GM23338 (cell line): Measurements from ENCODE around the gene ABI3. TPM values are rescaled to one million over a fixed set of nuclear protein-coding genes. Genes with fewer than 3 reads are reported as not detected.

Experiments
- ATAC-seq: fragments of 200-7000 bp; cut with Tn5 transposase; 3 replicates; pipeline ENCODE4 v1.9.1; 2020
- DNase-seq: peaks from one replicate; pipeline ENCODE4 v3.0.0-alpha.2; 2015; ENCODE audit warnings: low spot score
- H2AFZ ChIP-seq: fragments of 200-600 bp; sonication (generic); 2 replicates; pipeline ENCODE4 v1.8.0; 2016; ENCODE audit warnings: antibody characterized with exemption, mild to moderate bottlenecking, moderate library complexity
- H3F3A ChIP-seq: fragments of 200-600 bp; sonication (generic); replicated peaks from 2 replicates; pipeline ENCODE4 v1.8.0; 2017; ENCODE audit warnings: antibody characterized with exemption, mixed run types, low read depth
- H3K27ac ChIP-seq: fragments of 200-600 bp; sonication (generic); 2 replicates; pipeline ENCODE4 v1.6.1; 2016; ENCODE audit warnings: low read depth
- H3K27me3 ChIP-seq: fragments of 200-600 bp; sonication (generic); 2 replicates; pipeline ENCODE4 v1.8.0; 2016; ENCODE audit warnings: mild to moderate bottlenecking, mixed run types, moderate library complexity; ENCODE audit not compliant: insufficient read depth
- H3K36me3 ChIP-seq: fragments of 200-600 bp; sonication (generic); 2 replicates; pipeline ENCODE4 v1.8.0; 2016; ENCODE audit warnings: mild to moderate bottlenecking; ENCODE audit not compliant: insufficient read depth
- H3K4me1 ChIP-seq: fragments of 200-600 bp; sonication (generic); 2 replicates; pipeline ENCODE4 v1.8.0; 2016; ENCODE audit warnings: mild to moderate bottlenecking, moderate library complexity; ENCODE audit not compliant: insufficient read depth
- H3K4me2 ChIP-seq: fragments of 200-600 bp; sonication (generic); 2 replicates; pipeline ENCODE4 v1.7.1; 2017; ENCODE audit warnings: mixed run types
- H3K4me3 ChIP-seq: fragments of 200-600 bp; sonication (generic); 2 replicates; pipeline ENCODE4 v1.6.1; 2016; ENCODE audit warnings: mixed run types
- H3K79me2 ChIP-seq: fragments of 200-600 bp; sonication (generic); replicated peaks from 2 replicates; pipeline ENCODE4 v1.8.0; 2017; ENCODE audit warnings: mild to moderate bottlenecking; ENCODE audit not compliant: insufficient read depth
- H3K9me2 ChIP-seq: fragments of 200-600 bp; sonication (generic); 2 replicates; pipeline ENCODE4 v1.8.0; 2017; ENCODE audit not compliant: insufficient read depth
- H4K20me1 ChIP-seq: fragments of 200-600 bp; sonication (generic); replicated peaks from 2 replicates; pipeline ENCODE4 v1.8.0; 2017; ENCODE audit warnings: mild to moderate bottlenecking; ENCODE audit not compliant: insufficient read depth
- H3K27ac Mint-ChIP-seq: 2 replicates; pipeline ENCODE4 v1.8.0; 2020; ENCODE audit warnings: inconsistent platforms, mild to moderate bottlenecking, moderate library complexity, mixed read lengths
- H3K27me3 Mint-ChIP-seq: 3 replicates; pipeline ENCODE4 v1.8.0; 2022; ENCODE audit warnings: low read depth, mild to moderate bottlenecking, moderate library complexity, mixed read lengths, inconsistent platforms; ENCODE audit not compliant: insufficient read depth, poor library complexity
- H3K36me3 Mint-ChIP-seq: 3 replicates; pipeline ENCODE4 v1.8.0; 2021; ENCODE audit warnings: low read depth, mild to moderate bottlenecking, inconsistent platforms, moderate library complexity, mixed read lengths
- H3K4me1 Mint-ChIP-seq: 3 replicates; pipeline ENCODE4 v1.8.0; 2020; ENCODE audit warnings: mild to moderate bottlenecking, inconsistent platforms, mixed read lengths
- H3K4me3 Mint-ChIP-seq: 3 replicates; pipeline ENCODE4 v1.8.0; 2021; ENCODE audit warnings: moderate library complexity, mild to moderate bottlenecking, inconsistent platforms, mixed read lengths
- H3K9me3 Mint-ChIP-seq: 3 replicates; pipeline ENCODE4 v1.8.0; 2020; ENCODE audit warnings: moderate library complexity, mild to moderate bottlenecking, inconsistent platforms, mixed read lengths
- CREB1 ChIP-seq: fragments of 250-450 bp; sonication (Bioruptor Pico); IDR thresholded peaks from 2 replicates; pipeline ENCODE4 v1.5.0; 2020; ENCODE audit warnings: low read depth, mild to moderate bottlenecking, moderate library complexity
- ETS1 ChIP-seq: IDR thresholded peaks from 2 replicates; pipeline ENCODE4 v1.6.1; 2016; ENCODE audit warnings: antibody characterized with exemption
- EZH2phosphoT487 ChIP-seq: fragments of 200-600 bp; sonication (generic); IDR thresholded peaks from one replicate; pipeline ENCODE4 v1.8.1; 2018; ENCODE audit warnings: antibody characterized with exemption; ENCODE audit not compliant: unreplicated experiment
- POLR2AphosphoS5 ChIP-seq: IDR thresholded peaks from 2 replicates; pipeline ENCODE4 v1.6.1; 2016; ENCODE audit warnings: antibody characterized with exemption, low read depth
- ZNF114 ChIP-seq: fragments of 250-450 bp; sonication (Bioruptor Pico); IDR thresholded peaks from 2 replicates; pipeline ENCODE4 v1.5.0; 2020; ENCODE audit warnings: mild to moderate bottlenecking, moderate library complexity
- ZNF331 ChIP-seq: fragments of 250-450 bp; sonication (Bioruptor Pico); IDR thresholded peaks from 2 replicates; pipeline ENCODE4 v1.5.0; 2020; ENCODE audit warnings: low read depth, mild to moderate bottlenecking, moderate library complexity
- polyA plus RNA-seq: library from polyadenylated mRNA; unstranded; fragments of >200 nt; fragmentation: Nextera tagmentation; extraction: Ambion mirVana; gene quantifications from 2 replicates; pipeline ENCODE4 v1.2.1, GENCODE V29; 2016
- total RNA-seq: library from RNA; depleted of rRNA; stranded (reverse); fragments of >200 nt; shearing (Covaris generic); gene quantifications from 2 replicates; pipeline ENCODE4 v1.2.3, GENCODE V29; 2014
- TF ChIP-seq, protein P1 (sequence below): fragments of 250-450 bp; sonication (Bioruptor Pico); IDR thresholded peaks from 2 replicates; pipeline ENCODE4 v1.5.0; 2020; ENCODE audit warnings: mild to moderate bottlenecking, moderate library complexity

Gene ABI3
- total and polyA plus RNA-seq, 2 experiments from 2014 or later: 1.8 to 3.0 TPM

DNA sequence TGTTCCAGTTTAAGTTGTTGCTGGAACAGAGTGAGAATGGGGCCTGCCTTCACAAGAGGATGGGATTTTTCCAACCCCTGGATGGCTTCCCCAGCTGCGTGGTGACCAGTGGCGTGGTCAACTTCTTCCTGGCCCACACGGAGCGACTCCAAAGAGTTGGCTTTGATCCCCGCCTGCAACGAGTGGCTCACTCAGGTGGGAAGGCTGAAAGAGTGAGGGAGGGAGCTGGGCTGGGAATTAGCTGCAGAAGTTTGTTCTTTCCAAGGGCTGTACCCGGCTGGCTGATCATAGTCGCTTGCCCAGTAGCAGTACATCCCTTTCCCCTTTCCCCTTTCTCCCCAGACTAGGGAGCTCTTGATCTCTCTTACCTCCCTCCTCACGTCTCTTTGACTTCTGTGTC is 41.8 kb upstream of the ABI3 start:
- Histone ChIP-seq H3F3A (no peaks in the 10 kb centered on the region), H3K4me1 (no peaks in the 10 kb centered on the region), H4K20me1 (no peaks in the 10 kb centered on the region), H3K4me3 (no peak overlapping the region), H3K36me3 (no peaks in the 10 kb centered on the region), H3K79me2 (no peaks in the 10 kb centered on the region), H3K27me3 (no peaks in the 10 kb centered on the region), H3K27ac (no peak overlapping the region), H2AFZ (no peak overlapping the region), H3K4me2 (no peak overlapping the region), H3K9me2 (no peaks in the 10 kb centered on the region)
- Mint-ChIP-seq H3K9me3 (peaks cover 27% of the 10 kb centered on the region), H3K36me3 (no peaks in the 10 kb centered on the region), H3K27ac (no peak overlapping the region), H3K27me3 (peaks cover 8% of the 10 kb centered on the region), H3K4me1 (no peaks in the 10 kb centered on the region), H3K4me3 (no peak overlapping the region)
- TF ChIP-seq EZH2phosphoT487 (no peak), ZNF331 (no peak), POLR2AphosphoS5 (no peak), CREB1 (CRISPR knock-in tag) (no peak), ETS1 (no peak), ZNF114 (no peak)
- TF ChIP-seq, protein P1, sequence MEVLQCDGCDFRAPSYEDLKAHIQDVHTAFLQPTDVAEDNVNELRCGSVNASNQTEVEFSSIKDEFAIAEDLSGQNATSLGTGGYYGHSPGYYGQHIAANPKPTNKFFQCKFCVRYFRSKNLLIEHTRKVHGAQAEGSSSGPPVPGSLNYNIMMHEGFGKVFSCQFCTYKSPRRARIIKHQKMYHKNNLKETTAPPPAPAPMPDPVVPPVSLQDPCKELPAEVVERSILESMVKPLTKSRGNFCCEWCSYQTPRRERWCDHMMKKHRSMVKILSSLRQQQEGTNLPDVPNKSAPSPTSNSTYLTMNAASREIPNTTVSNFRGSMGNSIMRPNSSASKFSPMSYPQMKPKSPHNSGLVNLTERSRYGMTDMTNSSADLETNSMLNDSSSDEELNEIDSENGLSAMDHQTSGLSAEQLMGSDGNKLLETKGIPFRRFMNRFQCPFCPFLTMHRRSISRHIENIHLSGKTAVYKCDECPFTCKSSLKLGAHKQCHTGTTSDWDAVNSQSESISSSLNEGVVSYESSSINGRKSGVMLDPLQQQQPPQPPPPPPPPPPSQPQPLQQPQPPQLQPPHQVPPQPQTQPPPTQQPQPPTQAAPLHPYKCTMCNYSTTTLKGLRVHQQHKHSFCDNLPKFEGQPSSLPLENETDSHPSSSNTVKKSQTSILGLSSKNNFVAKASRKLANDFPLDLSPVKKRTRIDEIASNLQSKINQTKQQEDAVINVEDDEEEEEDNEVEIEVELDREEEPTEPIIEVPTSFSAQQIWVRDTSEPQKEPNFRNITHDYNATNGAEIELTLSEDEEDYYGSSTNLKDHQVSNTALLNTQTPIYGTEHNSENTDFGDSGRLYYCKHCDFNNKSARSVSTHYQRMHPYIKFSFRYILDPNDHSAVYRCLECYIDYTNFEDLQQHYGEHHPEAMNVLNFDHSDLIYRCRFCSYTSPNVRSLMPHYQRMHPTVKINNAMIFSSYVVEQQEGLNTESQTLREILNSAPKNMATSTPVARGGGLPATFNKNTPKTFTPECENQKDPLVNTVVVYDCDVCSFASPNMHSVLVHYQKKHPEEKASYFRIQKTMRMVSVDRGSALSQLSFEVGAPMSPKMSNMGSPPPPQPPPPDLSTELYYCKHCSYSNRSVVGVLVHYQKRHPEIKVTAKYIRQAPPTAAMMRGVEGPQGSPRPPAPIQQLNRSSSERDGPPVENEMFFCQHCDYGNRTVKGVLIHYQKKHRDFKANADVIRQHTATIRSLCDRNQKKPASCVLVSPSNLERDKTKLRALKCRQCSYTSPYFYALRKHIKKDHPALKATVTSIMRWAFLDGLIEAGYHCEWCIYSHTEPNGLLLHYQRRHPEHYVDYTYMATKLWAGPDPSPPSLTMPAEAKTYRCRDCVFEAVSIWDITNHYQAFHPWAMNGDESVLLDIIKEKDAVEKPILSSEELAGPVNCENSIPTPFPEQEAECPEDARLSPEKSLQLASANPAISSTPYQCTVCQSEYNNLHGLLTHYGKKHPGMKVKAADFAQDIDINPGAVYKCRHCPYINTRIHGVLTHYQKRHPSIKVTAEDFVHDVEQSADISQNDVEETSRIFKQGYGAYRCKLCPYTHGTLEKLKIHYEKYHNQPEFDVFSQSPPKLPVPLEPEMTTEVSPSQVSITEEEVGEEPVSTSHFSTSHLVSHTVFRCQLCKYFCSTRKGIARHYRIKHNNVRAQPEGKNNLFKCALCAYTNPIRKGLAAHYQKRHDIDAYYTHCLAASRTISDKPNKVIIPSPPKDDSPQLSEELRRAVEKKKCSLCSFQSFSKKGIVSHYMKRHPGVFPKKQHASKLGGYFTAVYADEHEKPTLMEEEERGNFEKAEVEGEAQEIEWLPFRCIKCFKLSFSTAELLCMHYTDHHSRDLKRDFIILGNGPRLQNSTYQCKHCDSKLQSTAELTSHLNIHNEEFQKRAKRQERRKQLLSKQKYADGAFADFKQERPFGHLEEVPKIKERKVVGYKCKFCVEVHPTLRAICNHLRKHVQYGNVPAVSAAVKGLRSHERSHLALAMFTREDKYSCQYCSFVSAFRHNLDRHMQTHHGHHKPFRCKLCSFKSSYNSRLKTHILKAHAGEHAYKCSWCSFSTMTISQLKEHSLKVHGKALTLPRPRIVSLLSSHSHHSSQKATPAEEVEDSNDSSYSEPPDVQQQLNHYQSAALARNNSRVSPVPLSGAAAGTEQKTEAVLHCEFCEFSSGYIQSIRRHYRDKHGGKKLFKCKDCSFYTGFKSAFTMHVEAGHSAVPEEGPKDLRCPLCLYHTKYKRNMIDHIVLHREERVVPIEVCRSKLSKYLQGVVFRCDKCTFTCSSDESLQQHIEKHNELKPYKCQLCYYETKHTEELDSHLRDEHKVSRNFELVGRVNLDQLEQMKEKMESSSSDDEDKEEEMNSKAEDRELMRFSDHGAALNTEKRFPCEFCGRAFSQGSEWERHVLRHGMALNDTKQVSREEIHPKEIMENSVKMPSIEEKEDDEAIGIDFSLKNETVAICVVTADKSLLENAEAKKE (CRISPR knock-in tag): no peak
- ATAC-seq (no peak), DNase-seq (no peak)
